Measurements from ENCODE around the gene SETBP1.

Gene SETBP1

DNA sequence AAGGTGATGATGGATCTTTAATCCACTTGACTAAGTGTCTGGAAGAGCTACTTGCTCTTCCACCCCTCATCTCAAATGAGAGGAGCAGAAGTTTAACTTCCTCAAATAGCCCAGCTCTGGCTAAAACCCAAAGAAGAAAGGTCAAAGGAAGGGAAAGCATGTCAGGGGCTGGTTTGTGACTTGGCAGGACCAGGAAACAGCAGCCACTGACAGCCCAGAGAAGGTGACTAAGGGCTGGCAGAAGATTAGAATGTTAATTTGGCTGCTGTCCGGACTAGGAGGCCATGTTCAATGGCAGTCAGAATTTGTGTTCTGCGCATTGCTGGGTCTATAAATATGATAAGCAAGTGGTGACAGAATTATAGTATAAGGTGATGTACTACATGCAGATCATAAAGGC, 386.2 kb downstream of the SETBP1 start:
- DNase-seq (ENCODE audit: low read depth, low spot score): no peak

DNA sequence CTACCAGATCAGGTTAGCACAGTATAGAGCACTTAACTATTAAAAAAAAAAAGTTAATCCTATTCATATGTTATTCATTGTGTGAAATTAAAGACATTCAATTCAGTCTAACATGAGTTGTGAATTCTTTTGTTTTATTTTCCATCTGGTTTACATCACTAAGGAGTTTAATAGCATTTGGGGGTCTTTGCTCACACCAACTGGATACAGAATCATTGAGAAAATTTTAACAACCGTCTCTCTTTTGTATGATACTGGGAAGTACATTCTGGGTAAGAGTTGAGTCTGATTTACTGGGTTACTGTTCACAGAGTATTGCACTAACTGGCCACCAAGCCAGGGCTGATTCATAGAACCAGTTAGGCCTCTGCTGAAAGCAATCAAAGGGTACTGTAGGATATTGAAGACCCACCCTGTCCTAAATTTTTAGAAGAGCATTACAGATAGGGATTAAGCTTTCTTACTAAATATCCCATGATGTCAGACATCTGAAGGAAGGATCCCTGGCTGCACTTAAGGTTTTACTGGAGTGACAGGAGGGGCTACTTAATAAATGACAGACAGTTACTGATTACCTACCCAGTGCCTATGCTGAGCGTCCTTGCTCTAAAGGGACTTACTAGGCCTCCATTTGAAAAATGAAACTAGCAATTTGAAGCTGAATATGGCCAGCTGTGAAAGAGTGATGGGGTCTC, 387.9 kb downstream of the SETBP1 start:
- DNase-seq (ENCODE audit: low read depth, low spot score): no peak

DNA sequence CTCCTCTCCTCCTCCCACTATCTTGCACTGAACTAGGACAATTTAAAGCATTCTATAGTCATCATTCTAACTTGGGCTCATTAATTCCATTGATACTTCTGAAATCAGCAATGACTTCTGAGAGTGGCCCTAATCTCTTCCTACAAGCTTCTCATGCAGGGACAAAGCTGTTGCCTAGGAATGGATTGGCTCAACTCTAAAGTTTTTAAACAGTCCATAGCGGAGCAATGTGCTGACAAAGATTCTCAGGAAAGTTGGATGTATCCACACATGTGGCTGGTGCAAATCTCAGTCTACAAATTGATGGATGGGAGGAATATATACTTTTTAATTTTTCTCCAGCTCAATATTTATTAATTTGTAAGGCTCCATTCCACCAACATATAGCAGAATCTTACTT, 388.9 kb downstream of the SETBP1 start:
- DNase-seq (ENCODE audit: low read depth, low spot score): no peak

DNA sequence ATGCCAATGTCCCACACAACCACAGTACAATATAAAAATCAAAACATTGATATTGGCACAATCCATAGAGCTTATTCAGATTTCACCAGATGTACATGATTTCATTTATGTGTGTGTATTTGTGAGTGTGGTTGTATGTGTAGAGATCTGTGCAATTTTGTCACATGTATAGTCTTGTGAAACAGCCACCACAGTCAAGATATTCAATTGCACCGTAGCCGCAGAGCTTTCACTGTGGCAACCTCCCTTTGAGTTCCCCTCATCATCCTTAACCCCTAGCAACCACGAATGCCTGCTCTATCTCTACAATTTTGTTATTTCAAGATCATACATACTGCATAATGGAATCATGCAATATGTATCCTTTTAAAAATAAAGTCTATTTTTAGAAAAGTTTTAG, 391.3 kb downstream of the SETBP1 start:
- no peak for DNase-seq (ENCODE audit: low read depth, low spot score)

DNA sequence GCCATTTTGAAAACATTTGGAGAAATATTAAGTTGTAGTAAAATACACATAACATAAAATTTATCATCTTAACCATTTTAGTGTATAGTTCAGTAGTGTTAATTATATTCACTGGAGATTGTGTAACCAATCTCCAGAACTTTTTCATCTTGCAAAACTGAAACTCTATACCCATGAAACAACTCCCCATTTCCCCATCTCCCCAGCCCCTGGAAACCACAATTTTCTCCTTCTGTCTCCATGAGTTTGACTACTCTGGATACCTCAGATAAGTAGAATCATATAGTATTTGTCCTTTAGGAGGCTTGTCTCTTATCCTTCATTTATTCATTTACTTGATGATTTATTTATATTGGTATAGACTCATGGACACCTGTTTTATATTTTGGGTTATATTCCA, 392.9 kb downstream of the SETBP1 start:
- no peak for DNase-seq (ENCODE audit: low read depth, low spot score)

DNA sequence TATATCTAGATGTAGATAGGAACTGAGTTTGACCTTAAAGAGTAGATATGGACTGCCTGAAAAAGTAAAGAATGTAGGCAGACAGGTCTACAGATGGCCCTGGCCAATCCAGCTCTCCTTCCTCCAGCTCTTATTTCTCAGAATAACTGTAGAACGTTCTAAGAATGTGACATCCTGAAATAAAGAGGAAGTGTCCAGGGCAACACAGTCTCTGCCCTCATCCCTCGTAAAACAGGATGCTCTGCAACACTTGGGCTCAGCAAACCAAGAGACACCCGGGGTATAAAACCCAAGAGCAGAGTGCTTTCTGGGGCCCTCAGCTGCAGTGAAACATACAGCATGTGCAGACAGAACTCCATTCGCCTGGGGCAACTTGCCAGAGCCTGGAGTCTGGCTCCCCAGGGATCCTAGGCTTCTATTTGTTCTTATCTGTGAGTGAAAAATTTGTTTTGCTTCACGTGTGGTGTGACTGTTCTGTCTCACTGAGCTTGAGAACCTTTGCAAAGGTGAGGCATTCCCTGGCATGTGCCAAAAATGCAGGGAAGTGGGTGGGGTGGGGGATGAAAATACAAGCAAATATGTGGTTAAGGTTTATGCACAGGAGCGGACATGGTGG, 401.0 kb downstream of the SETBP1 start:
- DNase-seq (ENCODE audit: low read depth, low spot score): no peak

DNA sequence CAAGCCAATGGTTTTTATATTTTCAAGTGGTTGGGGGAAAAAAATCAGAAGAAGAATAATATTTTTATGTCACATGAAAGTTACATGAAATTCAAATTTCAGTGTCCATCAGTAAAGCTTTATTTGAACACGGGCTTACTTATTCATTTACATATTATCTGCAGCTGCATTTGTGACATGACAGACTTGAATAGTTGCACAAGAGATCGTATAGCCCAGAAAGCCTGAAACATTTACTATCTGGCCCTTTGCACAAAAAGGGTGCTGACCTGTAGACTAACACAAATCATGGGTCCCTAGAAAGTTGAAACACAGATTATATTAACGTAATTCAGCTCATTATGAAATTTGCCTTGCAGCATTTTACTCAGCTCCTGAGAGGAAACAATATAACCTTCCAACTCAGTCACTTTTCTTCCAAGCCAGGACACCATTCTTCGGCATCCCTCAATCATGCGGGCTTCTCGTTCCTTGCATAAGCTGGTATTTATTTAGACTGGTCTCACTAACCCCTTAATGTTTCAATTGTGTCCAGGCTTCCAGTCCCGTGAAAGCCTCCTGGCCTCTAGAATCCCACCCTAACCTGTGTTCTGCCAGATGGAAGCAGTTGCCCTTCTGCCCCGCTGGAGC, 402.7 kb downstream of the SETBP1 start:
- DNase-seq (ENCODE audit: low read depth, low spot score): no peak

DNA sequence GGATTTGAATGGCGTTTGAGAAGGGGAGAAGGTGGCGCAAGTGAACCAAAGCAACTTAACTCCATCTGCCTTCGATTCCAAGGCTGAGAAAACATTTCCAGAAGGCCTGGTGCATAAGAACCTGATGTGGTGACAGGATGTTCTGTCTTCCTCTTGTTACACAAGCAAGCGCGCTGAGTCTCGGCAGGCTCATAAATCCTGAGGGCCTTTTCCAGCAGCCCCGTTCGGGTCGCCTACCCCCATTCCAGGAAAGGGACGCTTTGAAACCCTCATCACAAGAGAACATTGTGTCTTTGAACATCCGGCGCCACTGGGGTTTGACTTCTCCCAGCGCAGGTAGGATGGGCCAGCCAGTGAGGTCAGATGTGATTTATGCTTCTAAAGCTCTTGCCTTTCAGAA, 403.5 kb downstream of the SETBP1 start:
- no peak for DNase-seq (ENCODE audit: low read depth, low spot score)

DNA sequence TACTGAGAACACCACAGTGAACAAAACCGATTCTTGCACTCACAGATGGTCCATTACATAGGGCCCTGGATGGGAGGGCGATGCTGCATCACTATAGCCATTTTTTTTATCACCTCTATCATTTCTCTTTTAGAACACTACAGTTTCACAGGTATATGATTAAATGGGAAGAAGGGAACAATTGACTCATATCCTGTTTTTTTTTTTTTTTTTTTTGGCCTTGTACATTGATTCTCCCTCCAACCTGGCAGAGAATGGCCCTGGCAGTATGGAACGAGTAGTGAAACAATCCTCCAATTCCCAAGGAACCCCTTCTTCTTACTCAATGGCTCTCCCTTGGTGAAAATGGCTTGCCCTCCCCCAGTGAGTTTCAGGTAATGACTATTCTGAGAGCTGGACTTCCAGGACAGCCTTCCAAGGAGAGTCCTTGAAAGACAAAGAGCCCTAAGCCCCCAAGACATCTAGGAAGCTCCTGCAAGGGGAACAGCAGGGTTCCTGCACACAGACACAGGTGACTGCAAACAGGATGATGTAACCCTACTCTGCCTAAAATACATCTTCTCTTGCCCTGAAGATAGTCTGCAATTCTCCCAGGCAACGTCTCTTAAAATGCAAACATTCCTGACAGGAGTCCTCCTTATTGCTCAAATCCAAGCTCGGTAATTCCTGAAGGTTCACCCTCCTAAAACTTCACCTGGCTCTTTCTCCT, 405.4 kb downstream of the SETBP1 start:
- no peak for DNase-seq (ENCODE audit: low read depth, low spot score)

DNA sequence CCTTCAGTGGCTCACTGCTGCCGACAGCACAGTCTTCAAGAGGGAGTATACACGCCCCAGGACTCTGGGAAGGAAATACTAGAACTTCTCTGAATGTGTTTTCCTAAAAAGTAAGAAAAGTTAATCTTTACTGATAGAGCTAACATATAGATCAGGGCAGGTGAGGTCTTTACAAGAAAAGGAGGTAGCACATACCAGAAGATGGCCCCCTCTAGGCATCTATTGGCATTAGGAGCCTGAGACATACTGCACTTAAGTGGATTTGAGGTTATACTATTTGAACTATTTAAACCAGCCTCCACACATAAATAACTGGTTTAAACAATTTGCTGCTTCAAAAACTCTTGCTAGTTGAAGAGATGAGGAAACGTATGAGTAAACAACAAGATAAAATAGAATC, 406.1 kb downstream of the SETBP1 start:
- no peak for DNase-seq (ENCODE audit: low read depth, low spot score)

DNA sequence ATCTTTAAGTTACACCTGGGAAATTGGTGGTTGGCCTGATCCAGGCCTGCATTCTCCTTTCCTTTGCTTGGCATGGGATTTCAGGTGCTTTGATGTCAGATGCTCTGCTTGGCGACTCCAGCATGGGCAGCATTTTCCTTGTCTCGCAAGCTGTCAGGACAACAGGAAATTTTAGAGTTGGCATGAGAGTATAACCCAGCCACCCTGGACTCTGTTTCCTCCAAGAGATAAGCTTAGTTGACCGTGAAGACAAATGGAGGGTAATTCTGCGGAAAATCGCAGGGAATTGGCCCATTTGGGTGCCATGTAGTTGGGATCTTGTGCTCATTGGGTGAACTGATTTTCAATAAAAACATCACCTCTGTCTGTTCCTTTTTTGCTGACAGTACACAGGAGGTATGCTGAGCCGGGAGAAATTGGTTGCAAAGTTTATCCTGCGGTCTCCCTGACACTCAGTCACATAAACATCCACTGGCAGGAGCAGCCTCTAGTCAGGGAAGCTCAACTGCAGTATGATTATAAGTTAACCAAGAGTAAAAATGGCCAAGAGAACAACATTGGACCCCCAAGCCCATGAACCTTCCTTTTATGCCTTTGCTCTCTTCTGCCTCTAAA, 409.9 kb downstream of the SETBP1 start:
- no peak for DNase-seq (ENCODE audit: low read depth, low spot score)

DNA sequence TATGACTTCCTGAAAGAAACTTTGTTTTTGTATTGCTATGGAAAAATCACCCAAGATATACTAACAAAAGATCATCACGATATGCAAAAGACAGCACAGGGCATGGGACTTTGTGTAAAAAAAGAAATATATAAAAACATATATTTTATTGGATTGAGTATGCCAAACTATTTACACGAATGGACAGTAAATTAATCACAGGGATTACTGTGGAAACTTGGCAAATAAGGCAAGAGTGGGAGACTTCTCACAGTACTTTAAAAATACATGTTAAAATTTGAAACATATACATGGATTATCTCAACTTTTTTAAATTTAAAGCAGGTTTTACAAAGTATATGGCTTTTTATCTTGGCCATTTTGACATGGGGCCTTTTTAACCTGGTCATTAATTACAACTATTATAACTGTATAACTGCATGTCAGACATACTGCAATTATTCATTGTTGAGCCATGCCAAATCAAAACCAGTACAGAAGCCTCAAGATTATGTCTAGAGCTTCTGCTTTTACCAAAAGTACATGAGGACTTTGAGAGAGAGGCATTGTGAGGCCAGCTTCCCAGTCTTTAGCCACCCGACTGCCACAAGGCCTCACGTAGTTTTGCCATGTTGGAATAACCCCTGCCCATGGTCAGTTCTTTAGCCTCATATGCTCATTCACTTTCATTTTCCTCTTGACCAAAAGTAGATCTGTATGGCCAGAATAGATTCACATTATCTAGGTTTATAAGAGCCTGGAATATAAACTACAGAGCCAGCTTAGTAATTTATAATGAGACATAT, 419.8 kb downstream of the SETBP1 start:
- DNase-seq (ENCODE audit: low read depth, low spot score): no peak

DNA sequence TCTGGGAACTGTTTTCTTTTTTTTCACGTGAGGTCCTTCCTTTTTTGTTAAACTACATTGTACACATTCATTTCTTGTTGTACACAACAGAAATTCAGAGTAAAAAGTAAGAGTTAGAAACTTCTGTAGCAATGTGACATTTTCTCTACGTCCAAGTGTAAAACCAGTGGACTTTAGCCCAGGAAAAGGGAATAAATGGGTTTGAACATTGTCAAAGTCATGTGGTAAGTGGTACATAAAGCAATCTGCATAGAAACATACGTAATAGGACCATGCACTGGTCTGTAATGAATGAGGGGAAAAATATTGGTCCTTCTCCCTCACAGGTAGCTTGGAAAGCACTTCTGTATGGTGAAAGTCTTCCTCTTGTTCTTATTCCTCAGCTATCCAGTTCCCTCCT, 421.4 kb downstream of the SETBP1 start:
- no peak for DNase-seq (ENCODE audit: low read depth, low spot score)

DNA sequence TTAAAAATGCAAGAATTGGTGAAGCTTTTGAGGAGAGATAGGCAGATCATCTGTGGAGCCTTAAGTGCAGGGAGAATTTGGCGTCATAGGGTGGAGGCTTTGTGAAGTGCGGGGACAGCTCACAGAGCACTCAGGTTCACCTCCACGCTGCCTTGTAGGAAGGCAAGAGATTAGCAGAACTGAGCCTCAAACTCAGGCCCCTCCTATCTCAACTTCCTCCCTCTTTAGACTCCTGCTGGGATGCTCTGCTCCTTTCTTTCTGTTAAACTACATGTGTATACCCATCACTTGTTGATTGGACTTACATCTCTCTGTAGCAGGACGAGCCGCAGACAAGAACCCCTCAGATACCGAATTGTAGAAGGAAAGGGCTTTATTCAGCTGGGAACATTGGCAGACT, 422.2 kb downstream of the SETBP1 start:
- DNase-seq (ENCODE audit: low read depth, low spot score): peak; percentile 1

DNA sequence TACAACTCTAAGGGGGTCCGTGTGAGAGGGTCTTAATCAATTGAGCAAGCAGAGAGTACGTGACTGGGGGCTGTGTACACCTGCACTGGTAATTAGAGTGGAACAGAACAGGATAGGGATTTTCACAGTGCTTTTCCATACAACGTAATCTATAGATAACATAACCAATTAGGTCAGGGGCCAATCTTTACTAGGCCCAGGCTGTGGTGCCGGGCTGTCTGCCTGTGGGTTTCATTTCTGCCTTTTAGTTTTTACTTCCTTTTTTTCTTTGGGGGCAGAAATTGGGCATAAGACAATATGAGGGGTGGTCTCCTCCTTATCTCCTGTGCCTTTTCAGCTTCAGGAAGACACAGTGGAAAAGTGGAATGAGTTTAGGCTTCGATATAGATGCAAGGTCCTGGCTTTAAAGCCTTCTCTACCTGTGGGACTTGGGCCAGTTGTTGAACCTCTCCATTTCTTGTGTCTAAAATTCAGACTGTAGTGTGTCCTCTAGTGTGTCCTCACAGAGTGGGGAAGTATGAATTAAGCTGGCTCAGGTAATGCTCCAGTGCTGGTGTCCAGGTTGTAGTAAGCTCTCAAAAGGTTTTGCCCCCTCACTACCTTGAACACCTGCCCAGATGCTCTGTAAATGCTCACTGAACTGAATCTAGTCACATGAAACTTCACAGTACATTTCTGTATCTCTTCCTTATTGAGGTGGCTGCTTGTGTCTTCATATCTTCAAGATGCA, 422.8 kb downstream of the SETBP1 start:
- no peak for DNase-seq (ENCODE audit: low read depth, low spot score)

DNA sequence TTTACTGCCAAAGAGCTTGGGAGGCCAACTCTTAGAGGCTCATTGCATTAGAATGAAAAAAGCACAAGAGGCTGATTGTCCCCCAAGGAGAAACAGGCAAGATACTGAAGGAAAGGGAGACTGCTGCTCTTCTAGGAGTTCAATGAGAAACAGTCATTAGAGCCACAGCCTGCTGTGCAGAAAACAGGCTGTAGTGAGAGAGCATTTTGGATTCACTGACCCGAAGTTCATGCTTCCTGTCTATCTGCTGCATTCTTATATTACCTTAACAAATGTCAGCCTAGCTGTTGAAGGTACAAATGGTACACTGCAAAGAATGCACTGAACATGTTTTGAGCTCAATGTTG, 423.3 kb downstream of the SETBP1 start:
- no peak for DNase-seq (ENCODE audit: low read depth, low spot score)

DNA sequence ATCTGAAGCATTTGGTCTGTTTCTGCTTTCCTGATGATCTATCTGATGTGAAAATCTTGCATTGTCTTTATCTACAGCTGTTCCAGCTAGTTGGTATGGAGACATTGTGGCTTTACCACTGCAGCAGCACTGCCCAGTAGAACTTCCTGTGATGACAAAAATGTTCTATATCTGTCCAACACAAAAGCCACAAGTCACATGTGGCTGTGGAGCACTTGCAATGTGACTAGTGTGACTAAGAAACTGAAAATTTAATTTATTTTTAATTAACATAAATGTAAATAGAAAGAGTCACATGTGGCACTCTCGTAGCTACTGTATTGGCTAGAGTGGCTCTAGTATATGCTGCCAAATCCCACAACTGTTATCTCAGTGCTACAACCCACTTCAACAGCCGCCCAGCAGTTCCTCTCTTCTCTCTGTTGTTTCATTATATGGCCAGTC, 425.7 kb downstream of the SETBP1 start:
- DNase-seq (ENCODE audit: low read depth, low spot score): no peak

DNA sequence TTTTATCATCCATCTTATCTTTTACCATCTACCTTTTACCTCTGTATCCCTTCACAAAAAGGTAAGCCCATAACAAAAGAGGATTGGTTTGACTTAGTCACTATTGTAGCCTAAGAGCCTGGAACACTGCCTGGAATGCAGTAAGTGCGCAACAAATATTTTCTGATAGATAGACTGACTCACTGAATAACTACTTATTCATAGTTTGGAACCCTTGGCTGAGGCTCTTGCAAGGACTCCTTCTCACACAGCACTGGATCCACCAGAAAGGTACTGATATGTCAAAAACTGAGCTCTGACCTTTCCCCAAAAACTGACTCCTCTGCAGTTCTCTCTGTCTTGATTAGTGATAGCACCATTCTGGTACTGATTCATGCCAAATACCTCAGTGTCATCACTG, 426.7 kb downstream of the SETBP1 start:
- no peak for DNase-seq (ENCODE audit: low read depth, low spot score)

DNA sequence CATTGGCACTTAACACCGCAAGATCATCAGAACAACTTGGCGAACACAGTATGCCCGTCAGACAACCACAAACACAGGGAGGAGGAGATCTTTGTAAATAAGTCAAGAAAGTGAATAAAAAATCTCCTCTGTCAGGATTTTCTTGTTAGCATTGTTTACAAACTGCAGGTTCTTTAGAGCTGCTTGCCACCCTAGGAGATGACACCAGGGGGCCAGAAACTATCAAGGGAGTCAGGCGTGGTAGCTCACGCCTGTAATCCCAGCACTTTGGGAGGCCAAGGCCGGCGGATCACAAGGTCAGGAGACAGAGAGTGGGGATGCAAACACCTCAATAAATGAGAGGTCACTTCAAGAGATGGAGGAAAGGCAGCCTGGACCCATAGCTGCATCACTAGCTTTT, 428.1 kb downstream of the SETBP1 start:
- no peak for DNase-seq (ENCODE audit: low read depth, low spot score)

DNA sequence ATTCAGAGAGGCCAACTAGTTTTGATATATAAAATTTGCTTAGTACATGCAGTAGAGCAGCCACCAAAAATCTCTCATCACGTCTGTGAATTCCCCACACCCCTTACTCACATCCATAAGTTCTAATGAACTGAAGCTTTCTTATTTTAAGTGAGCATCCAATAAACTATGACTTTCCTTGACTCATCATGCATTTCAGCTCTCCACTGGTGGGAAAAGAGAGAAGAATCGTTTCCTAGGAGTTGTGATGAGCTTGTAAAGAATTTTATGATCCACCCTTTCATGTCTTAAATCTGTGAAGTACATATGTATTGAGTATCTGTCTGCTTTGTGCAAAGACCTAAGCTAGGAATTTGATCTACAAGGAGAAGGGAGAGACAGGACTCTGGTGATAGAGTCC, 428.6 kb downstream of the SETBP1 start:
- no peak for DNase-seq (ENCODE audit: low read depth, low spot score)

DNA sequence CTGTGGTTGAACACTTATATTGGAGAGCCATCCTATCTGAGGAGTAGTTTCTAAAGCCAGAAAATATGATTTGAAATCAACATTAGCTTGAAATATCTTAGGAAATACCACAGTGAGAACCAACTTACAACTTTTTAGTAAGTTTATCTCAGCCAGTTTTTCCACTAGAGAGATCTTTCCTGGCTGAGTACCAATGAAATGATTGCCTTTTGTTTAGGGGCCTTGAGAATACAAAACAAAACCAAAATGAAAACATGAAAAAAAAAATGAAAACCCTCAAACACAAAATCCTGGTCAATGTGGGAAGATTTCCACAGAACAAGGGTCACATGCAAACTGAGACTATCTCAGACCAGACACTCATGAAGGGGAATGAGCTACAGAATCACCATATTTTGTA, 429.0 kb downstream of the SETBP1 start:
- no peak for DNase-seq (ENCODE audit: low read depth, low spot score)

Data from iPS DF 19.7 (cell line).